ENCODE data around the gene BMPR1B. TPM values are rescaled to one million over a fixed set of nuclear protein-coding genes. Genes with fewer than 3 reads are reported as not detected.

Gene BMPR1B
- total and polyA plus RNA-seq, 2 of the 8 experiments (the other 6 are each of a cell fraction or from before 2014, with no cell fraction given): 0.14 to 1.1 TPM

DNA sequence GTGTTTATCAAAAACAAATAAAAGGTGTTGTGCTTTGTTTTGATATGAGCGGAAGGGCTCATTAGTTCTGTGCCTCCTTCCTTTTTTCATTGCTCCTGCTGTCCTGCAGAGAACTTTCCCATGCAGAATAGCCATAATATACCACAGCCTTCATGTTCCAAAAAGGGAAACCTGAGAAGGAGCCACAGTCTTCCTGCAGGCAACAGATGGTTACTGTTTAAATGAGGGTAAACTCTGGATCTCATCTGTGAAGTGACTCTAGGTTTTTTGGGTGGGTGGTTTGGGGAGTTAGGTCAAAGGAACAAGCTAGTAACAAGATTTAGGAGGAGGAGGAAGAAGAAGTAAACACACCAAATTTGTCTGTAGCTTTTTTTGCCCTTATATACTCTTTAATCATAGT is 131.8 kb downstream of the BMPR1B start:
- Histone ChIP-seq H2BK12ac (ENCODE audit: low read depth, low read length) (no peak overlapping the region), H3K4ac (replicated peaks; ENCODE audit: insufficient read length, low read depth, low read length) (no peak overlapping the region), H3K27me3 (replicated peaks in 1 of 4; ENCODE audit: control insufficient read depth in 3 of 4, extremely low read depth in 1 of 4, insufficient read depth in 3 of 4, low read length in 3 of 4) (no peaks in the 10 kb centered on the region), H3K79me1 (ENCODE audit: low read depth, low read length) (no peaks in the 10 kb centered on the region), H2BK20ac (ENCODE audit: low read length) (no peak overlapping the region), H2BK120ac (replicated peaks; ENCODE audit: low read depth, low read length) (no peak overlapping the region), H3K4me3 (ENCODE audit: extremely low read depth in 1 of 4, insufficient read depth in 2 of 4, low read depth in 3 of 4, low read length in 4 of 4) (no peak overlapping the region), H3K4me1 (replicated peaks in 1 of 4; ENCODE audit: control insufficient read depth in 3 of 4, insufficient read depth in 4 of 4, low read length in 3 of 4) (peaks cover 0 to 7% (median 3%) of the 10 kb centered on the region in 4 experiments; a peak in 3 of 7 replicates), H3K79me2 (ENCODE audit: control insufficient read depth in 1 of 2, insufficient read depth in 2 of 2, low read length in 2 of 2) (no peaks in the 10 kb centered on the region), H2BK5ac (ENCODE audit: low read depth, low read length) (no peak overlapping the region), H3K27ac (ENCODE audit: low read depth, low read length) (no peak overlapping the region), H3K23ac (ENCODE audit: insufficient read length) (no peak overlapping the region), H4K20me1 (replicated peaks in 1 of 2; ENCODE audit: control insufficient read depth in 1 of 2, insufficient read depth in 2 of 2, low read length in 2 of 2) (no peaks in the 10 kb centered on the region), H3K14ac (ENCODE audit: insufficient read length) (no peak overlapping the region), H4K91ac (replicated peaks; ENCODE audit: insufficient read length, low read length) (no peak overlapping the region), H3K9ac (replicated peaks in 1 of 4; ENCODE audit: extremely low read depth in 1 of 4, low read depth in 3 of 4, low read length in 3 of 4) (no peak overlapping the region), H4K5ac (ENCODE audit: insufficient read length, low read depth, low read length) (no peak overlapping the region), H3K36me3 (ENCODE audit: control insufficient read depth in 2 of 4, insufficient read depth in 4 of 4, low read length in 3 of 4) (no peaks in the 10 kb centered on the region), H3K23me2 (ENCODE audit: low read depth, low read length) (no peaks in the 10 kb centered on the region), H2AK5ac (ENCODE audit: low read depth, low read length) (no peak overlapping the region), H2AFZ (ENCODE audit: low read length) (peak overlapping the region; percentile 71; the same call in 1 of the 2 replicates), H2BK15ac (ENCODE audit: low read length) (no peak overlapping the region), H3K56ac (replicated peaks; ENCODE audit: insufficient read length, low read depth, low read length) (no peak overlapping the region), H3K9me3 (ENCODE audit: insufficient read depth in 2 of 2, low read depth in 1 of 2, low read length in 1 of 2) (peaks cover 4 to 6% of the 10 kb centered on the region in 2 experiments; a peak in 3 of 4 replicates), H3K18ac (ENCODE audit: extremely low read depth, low read length) (no peak overlapping the region), H4K8ac (ENCODE audit: extremely low read depth, insufficient read depth, low read length) (no peak overlapping the region), H3K4me2 (ENCODE audit: insufficient read depth in 1 of 2, low read depth in 2 of 2, low read length in 2 of 2) (0 out of 4 replicates have a peak overlapping the region, but pooled peaks of 1 of the 2 experiments have one; percentile 12)
- no peak for FAIRE-seq
- TF ChIP-seq TEAD4 (IDR thresholded peaks at IDR 0.05; ENCODE audit: low read depth, low read length) (no peak), RAD21 (IDR thresholded peaks at IDR 0.05 in 1 of 2, conservative IDR thresholded peaks at IDR 0.05 in 1 of 2; ENCODE audit: low read depth in 2 of 2, low read length in 2 of 2) (no peak), SP1 (IDR thresholded peaks at IDR 0.05; ENCODE audit: low read depth, low read length) (no peak), TBP (IDR thresholded peaks at IDR 0.05; ENCODE audit: low read depth, low read length) (no peak), NRF1 (IDR thresholded peaks at IDR 0.05; ENCODE audit: low read depth, low read length) (no peak)
- WGBS, 2 experiments (ENCODE audit: extremely low coverage in 1 of 2, insufficient coverage in 1 of 2, insufficient read length in 1 of 2, insufficient replicate concordance in 2 of 2, low coverage in 1 of 2, low lambda C conversion rate in 2 of 2, missing lambda C conversion rate in 1 of 2): 77% methylated on average over 1 of the region's 1 CpG; no CpG with 5 or more reads in 1 of the 2 experiments
- DNase-seq (ENCODE audit: low read depth in 1 of 2, low spot score in 2 of 2): no peak
- CTCF ChIA-PET (ENCODE audit: partially characterized antibody): interaction anchor here (0.7 kb wide), 1 partner anchor 229 kb away, joined by 3 read pairs; no protein-coding TSS in a partner anchor
- POLR2A ChIA-PET (ENCODE audit: partially characterized antibody): no interaction called here

Data from H1 (cell line).